Naive B cell (primary cell): ENCODE results near the gene GPR31. TPM values are rescaled to one million over a fixed set of nuclear protein-coding genes. Genes with fewer than 3 reads are reported as not detected.
"Not testable (repeated sequence)": the region's sequence is repeated elsewhere in the genome, so short reads cannot be mapped to it uniquely, and the experiment has no call there.

Source experiments
- ATAC-seq, 2 donors: fragments of 150-1000 bp; cut with Tn5 transposase; 2 replicates each; pipeline ENCODE4 v1.10.0; 2021; ENCODE audit warnings: low read depth in 2 of 2, mild to moderate bottlenecking in 2 of 2, moderate library complexity in 2 of 2
- DNase-seq: peaks from one replicate; pipeline ENCODE4 v3.0.0; 2022
- H3K27ac Mint-ChIP-seq, 6 donors: one replicate each; pipeline ENCODE4 v1.8.0; 2020 to 2022; ENCODE audit warnings: mild to moderate bottlenecking in 6 of 6, mixed read lengths in 6 of 6, moderate library complexity in 5 of 6, inconsistent platforms in 2 of 6
- H3K27me3 Mint-ChIP-seq, 3 donors: one replicate each; pipeline ENCODE4 v1.8.0; 2021 to 2022; ENCODE audit warnings: mixed read lengths in 3 of 3, mild to moderate bottlenecking in 1 of 3
- H3K36me3 Mint-ChIP-seq, 2 donors: one replicate each; pipeline ENCODE4 v1.8.0; 2020 to 2022; ENCODE audit warnings: mixed read lengths in 2 of 2, inconsistent platforms in 1 of 2, mild to moderate bottlenecking in 1 of 2
- H3K4me1 Mint-ChIP-seq, 3 donors: one replicate each; pipeline ENCODE4 v1.8.0; 2020 to 2022; ENCODE audit warnings: mixed read lengths in 3 of 3, inconsistent platforms in 1 of 3, mild to moderate bottlenecking in 1 of 3, moderate library complexity in 1 of 3
- H3K4me3 Mint-ChIP-seq, 8 donors: one replicate each; pipeline ENCODE4 v1.8.0; 2020 to 2022; ENCODE audit warnings: mild to moderate bottlenecking in 8 of 8, mixed read lengths in 8 of 8, moderate library complexity in 8 of 8, inconsistent platforms in 2 of 8
- H3K9me3 Mint-ChIP-seq, 7 donors: one replicate each; pipeline ENCODE4 v1.8.0; 2020 to 2022; ENCODE audit warnings: mixed read lengths in 7 of 7, mild to moderate bottlenecking in 5 of 7, inconsistent platforms in 2 of 7, moderate library complexity in 1 of 7
- polyA plus RNA-seq, 6 donors: library from polyadenylated mRNA; unstranded; fragments of 300-500 nt; fragmentation: Illumina TruSeq; gene quantifications; one replicate each; pipeline ENCODE4 v1.2.3, GENCODE V29; 2021; ENCODE audit warnings: low read depth in 6 of 6

Gene GPR31
- polyA plus RNA-seq, 6 donors from 2014 or later: not detected

DNA sequence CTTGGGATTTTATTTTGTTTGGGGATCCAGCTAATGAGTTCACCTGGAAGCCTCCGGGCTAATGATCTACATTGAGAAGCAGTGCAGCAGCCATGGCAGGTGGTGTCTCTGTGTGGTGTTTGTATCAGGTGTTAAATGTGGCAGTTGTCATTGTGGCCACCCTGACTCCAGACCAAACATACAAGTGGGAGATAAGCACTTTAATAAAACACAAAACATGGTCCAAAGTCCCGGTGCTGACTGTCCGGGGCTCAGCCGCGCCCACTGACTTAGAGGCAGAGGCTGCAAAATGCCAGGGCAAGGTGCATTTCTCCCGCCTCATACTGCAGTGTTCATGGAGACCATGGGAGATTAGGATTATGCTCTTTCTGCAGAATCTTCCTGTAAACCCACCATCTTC lies 23.6 kb upstream of the GPR31 start:
- not testable (repeated sequence) for H3K27me3 Mint-ChIP-seq, H3K9me3 Mint-ChIP-seq, H3K27ac Mint-ChIP-seq

DNA sequence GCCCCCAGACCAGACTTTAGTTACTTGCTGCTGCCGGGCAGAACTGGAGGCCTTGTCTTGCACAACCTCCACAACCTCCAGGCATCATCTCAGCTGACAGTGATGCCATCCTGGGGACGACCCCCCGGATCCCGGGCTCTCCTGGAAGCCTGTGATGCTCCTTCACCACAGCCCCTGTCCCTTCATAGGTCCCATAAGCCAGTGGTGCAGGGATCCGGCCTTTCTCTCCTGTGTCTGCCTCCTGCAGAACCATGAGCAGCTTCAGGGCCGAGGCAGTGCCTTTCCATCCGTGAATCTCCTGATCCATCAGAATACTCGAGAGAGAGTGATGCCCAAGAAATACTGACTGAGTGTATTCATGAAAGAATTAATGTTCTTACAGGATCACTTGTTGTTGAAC lies 22.3 kb upstream of the GPR31 start:
- H3K27me3 Mint-ChIP-seq, DNase-seq, H3K4me3 Mint-ChIP-seq, H3K4me1 Mint-ChIP-seq, ATAC-seq, H3K9me3 Mint-ChIP-seq, H3K36me3 Mint-ChIP-seq, H3K27ac Mint-ChIP-seq: not testable (repeated sequence)

More for the DNA sequence above, 23.6 kb upstream of the GPR31 start:
- not testable (repeated sequence) for DNase-seq, H3K4me1 Mint-ChIP-seq, H3K4me3 Mint-ChIP-seq, H3K36me3 Mint-ChIP-seq, ATAC-seq

DNA sequence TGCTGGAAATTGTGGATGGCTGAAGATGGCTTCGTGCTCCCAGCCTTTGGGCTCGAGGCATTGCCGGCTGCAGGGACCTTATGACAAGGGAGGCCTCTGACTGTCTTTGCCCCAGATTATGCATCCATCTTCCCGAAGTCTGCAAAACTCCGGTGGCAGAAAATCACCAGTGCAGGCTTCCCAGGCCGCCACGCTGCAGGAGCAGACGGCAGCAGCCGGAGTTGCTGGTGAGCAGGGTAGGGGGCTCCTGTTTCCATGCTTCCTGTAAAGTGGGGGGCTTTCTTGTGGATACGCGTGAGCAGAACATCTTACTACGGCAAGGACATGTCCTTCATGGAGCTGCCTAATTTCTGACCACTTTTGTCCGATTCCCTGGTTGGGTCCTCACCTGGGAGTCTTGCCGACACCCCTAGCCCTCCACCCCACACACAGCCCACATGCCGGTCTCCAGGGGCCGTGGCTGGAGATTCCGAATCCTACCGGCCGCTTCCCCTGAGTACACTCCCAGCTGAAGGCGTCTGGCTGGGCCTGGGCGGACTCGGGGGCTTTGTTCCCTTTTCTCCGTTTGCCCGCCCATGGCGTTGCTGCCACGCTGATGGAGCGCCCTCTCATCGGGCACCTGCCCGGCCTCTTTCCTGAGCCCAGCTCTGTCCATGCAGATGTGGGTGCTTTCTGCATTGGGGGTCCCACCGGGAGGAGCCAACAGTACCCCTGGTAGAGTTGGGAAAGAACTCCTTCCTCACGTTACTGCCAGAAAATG lies 21.3 kb upstream of the GPR31 start:
- H3K36me3 Mint-ChIP-seq, H3K27me3 Mint-ChIP-seq, H3K4me1 Mint-ChIP-seq, H3K4me3 Mint-ChIP-seq, DNase-seq, H3K9me3 Mint-ChIP-seq, ATAC-seq: not testable (repeated sequence)
- H3K27ac Mint-ChIP-seq: peak overlapping the region in 1 of 6 donors; percentile 74

GRCh38 chr6:167177271-167177670 lies 19.5 kb upstream of the GPR31 start:
- H3K36me3 Mint-ChIP-seq, H3K4me1 Mint-ChIP-seq, DNase-seq, ATAC-seq, H3K4me3 Mint-ChIP-seq, H3K27ac Mint-ChIP-seq, H3K9me3 Mint-ChIP-seq: not testable (repeated sequence)
- H3K27me3 Mint-ChIP-seq: peaks cover 8 to 11% (median 9%) of the 10 kb centered on the region in 3 donors

GRCh38 chr6:167172011-167172410 lies 14.2 kb upstream of the GPR31 start:
- H3K4me3 Mint-ChIP-seq, ATAC-seq: not testable (repeated sequence)

DNA sequence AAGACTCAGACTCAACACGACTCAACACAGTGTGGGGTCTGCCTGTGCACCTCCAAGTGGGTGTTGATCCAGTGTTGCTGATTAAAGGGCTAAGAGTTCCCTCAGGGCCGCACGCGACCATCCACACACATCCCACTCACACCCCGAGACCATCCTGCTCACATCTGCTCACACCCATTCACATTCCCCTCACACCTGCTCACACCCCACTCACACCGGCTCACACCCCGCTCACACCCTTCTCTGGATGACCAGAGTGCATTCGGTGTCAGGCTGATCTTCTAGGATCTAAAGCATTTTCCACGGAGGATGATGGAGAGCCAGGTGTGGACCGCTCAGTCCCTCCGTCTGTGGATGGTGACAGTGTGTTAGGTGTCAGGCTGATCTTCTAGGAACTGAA lies 13.5 kb upstream of the GPR31 start:
- DNase-seq, H3K9me3 Mint-ChIP-seq, H3K36me3 Mint-ChIP-seq, ATAC-seq, H3K4me3 Mint-ChIP-seq: not testable (repeated sequence)
- Mint-ChIP-seq H3K27me3 (peaks cover 9 to 19% (median 12%) of the 10 kb centered on the region in 3 donors), H3K4me1 (peaks cover 6 to 12% (median 6%) of the 10 kb centered on the region in 3 donors), H3K27ac (peak overlapping the region in 1 of 6 donors; percentile 15)

More at GRCh38 chr6:167172011-167172410, 14.2 kb upstream of the GPR31 start:
- H3K9me3 Mint-ChIP-seq, DNase-seq, H3K36me3 Mint-ChIP-seq: not testable (repeated sequence)
- H3K27me3 Mint-ChIP-seq: peaks cover 9 to 19% (median 12%) of the 10 kb centered on the region in 3 donors
- peaks cover 6 to 12% (median 6%) of the 10 kb centered on the region in 3 donors for H3K4me1 Mint-ChIP-seq
- peak overlapping the region in 1 of 6 donors; percentile 21 for H3K27ac Mint-ChIP-seq

GRCh38 chr6:167169867-167170266 lies 12.1 kb upstream of the GPR31 start:
- peaks cover 9 to 19% (median 12%) of the 10 kb centered on the region in 3 donors for H3K27me3 Mint-ChIP-seq
- peaks cover 6 to 12% (median 6%) of the 10 kb centered on the region in 3 donors for H3K4me1 Mint-ChIP-seq
- DNase-seq, H3K36me3 Mint-ChIP-seq, H3K9me3 Mint-ChIP-seq: not testable (repeated sequence)
- peak overlapping the region in 1 of 8 donors; percentile 32 for H3K4me3 Mint-ChIP-seq
- ATAC-seq: peak; percentile 80 to 83
- peak overlapping the region; percentile 47 to 96 (median 76) for H3K27ac Mint-ChIP-seq

DNA sequence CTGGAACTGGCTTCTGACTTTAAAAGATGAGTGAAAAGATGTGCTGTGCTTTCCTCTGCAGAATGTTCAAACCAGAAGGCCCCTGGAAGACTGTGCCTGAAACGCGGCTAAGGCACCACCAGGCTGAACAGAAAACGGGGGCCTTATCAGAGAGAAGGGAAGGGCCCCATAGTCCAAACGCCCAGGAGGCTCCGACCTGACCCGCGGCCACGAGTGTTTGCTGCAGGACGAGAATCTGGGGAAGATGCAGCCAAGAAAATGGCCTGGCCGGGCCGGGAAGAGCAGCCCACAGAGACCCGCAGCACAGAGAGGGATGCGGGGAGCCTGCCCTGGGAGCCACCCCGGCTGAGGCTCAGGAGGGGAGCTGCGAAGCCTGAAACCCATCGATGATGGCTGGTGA lies 10.5 kb upstream of the GPR31 start:
- Mint-ChIP-seq H3K27ac (peak overlapping the region in 1 of 6 donors; percentile 73), H3K27me3 (peaks cover 9 to 19% (median 12%) of the 10 kb centered on the region in 3 donors), H3K4me1 (peaks cover 6 to 12% (median 6%) of the 10 kb centered on the region in 3 donors)
- H3K4me3 Mint-ChIP-seq, DNase-seq, H3K36me3 Mint-ChIP-seq, H3K9me3 Mint-ChIP-seq, ATAC-seq: not testable (repeated sequence)

GRCh38 chr6:167167699-167168098 lies 9.9 kb upstream of the GPR31 start:
- not testable (repeated sequence) for H3K9me3 Mint-ChIP-seq, ATAC-seq, H3K4me1 Mint-ChIP-seq, DNase-seq, H3K4me3 Mint-ChIP-seq, H3K36me3 Mint-ChIP-seq, H3K27ac Mint-ChIP-seq
- H3K27me3 Mint-ChIP-seq: peaks cover 9 to 19% (median 12%) of the 10 kb centered on the region in 3 donors

DNA sequence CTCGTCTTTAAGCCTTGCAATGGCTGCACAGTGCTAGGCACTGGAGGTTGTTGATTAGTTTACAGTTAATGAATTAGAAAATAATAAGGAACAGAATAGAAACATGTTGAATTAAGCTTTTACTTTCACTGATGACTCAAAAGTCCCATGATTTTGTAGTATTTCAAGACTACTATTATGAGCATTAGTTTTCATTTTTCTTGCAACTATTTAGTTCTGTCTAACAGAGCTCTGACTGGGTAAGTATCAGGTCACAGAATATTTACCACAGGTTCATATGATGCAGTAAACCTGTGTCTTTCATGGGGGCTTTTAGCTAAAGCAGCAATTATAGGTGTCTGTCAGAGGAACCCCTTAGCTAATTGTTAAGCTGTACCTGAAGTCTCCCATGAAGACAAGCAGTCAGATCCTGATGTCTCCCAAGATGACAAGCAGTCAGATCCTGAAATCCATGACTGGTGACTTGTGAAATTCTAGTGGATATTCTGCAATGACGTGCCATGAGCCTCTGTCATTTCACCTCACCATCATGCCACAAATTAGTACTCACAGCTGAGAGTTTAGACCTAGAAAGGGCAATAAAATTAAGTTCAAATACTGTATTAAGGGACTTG lies 8.2 kb upstream of the GPR31 start:
- no peak overlapping the region for H3K27ac Mint-ChIP-seq
- peaks cover 5 to 10% of the 10 kb centered on the region in 2 donors for H3K36me3 Mint-ChIP-seq
- H3K27me3 Mint-ChIP-seq: peaks cover 5 to 13% (median 7%) of the 10 kb centered on the region in 3 donors
- DNase-seq: no peak
- H3K9me3 Mint-ChIP-seq: peaks cover 0 to 5% (median 0%) of the 10 kb centered on the region in 7 donors
- H3K4me3 Mint-ChIP-seq: no peak overlapping the region
- H3K4me1 Mint-ChIP-seq: peaks cover 6% of the 10 kb centered on the region in 3 donors
- no peak for ATAC-seq

- peak overlapping the region in 1 of 8 donors; percentile 35 for H3K4me3 Mint-ChIP-seq
- H3K27ac Mint-ChIP-seq: no peak overlapping the region
Observed at GRCh38 chr6:167164261-167164660, 6.5 kb upstream of the GPR31 start.

GRCh38 chr6:167163476-167164011 lies 5.8 kb upstream of the GPR31 start:
- Mint-ChIP-seq H3K4me1 (no peaks in the 10 kb centered on the region), H3K36me3 (peaks cover 0 to 8% of the 10 kb centered on the region in 2 donors), H3K27me3 (no peaks in the 10 kb centered on the region), H3K27ac (no peak overlapping the region), H3K4me3 (no peak overlapping the region), H3K9me3 (no peaks in the 10 kb centered on the region)
- ATAC-seq: no peak
- no peak for DNase-seq

More at GRCh38 chr6:167164261-167164660, 6.5 kb upstream of the GPR31 start:
- DNase-seq: no peak
- Mint-ChIP-seq H3K9me3 (no peaks in the 10 kb centered on the region), H3K4me1 (peaks cover 0 to under 1% (median 0%) of the 10 kb centered on the region in 3 donors), H3K27me3 (peaks cover 0 to 5% (median 1%) of the 10 kb centered on the region in 3 donors), H3K36me3 (peaks cover 2 to 8% of the 10 kb centered on the region in 2 donors)
- ATAC-seq: no peak

DNA sequence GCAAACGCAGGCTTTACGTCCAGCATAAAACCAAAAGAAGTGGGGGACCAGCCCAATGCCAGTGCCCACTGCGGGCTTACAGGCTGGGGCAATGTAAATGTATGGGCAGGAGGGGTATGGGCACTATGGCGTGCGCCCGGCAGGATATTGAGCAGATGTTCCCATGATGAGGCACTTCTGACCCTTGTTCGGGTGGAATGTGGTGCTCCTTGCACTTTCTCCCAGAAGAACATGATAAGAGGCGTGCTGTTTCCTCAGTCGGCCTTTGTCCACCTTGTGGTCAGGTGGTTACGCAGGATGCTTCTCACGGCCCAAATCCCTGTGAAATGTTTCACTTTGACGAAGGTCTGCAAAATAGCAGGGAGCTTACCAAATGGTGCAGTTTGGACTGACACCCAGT lies 4.8 kb upstream of the GPR31 start:
- Mint-ChIP-seq H3K4me3 (no peak overlapping the region), H3K27ac (peak overlapping the region in 1 of 6 donors; percentile 58), H3K36me3 (peaks cover 0 to 8% of the 10 kb centered on the region in 2 donors), H3K9me3 (no peaks in the 10 kb centered on the region), H3K4me1 (peaks cover 0 to 8% (median 6%) of the 10 kb centered on the region in 3 donors), H3K27me3 (no peaks in the 10 kb centered on the region)
- ATAC-seq (no peak), DNase-seq (no peak)
